ENCODE results near the gene LRMDA.
A peak's percentile ranks its signal among the peaks of the same experiment; 100 is the strongest.

The LRMDA gene

DNA sequence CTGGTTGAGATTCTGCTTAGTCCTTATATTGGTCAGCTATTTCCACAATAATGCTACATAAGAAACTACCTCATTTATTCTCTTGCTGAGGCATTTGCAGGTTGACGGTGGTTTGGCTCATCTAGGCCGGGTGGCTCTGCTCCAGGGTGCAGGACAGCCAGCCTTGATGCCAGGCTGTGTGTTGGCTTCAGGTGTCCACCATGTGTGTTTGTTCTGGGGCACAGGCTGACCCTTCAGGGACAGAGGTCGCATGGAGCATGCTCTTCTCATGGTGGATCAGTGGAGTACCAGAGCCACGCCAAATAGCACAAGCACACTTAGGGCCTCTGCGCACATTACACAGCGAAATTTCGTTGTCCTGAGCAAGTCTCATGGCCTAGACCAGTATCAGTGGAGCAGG, 249.9 kb downstream of the LRMDA start:
- DNase-seq: no peak

GRCh38 chr10:75682649-75683557, 251.5 kb downstream of the LRMDA start:
- no peak for DNase-seq

- no peak for DNase-seq
These were observed 253.8 kb downstream of the LRMDA start for GRCh38 chr10:75685187-75685586.

- peak; percentile 32 for DNase-seq
These were observed 257.3 kb downstream of the LRMDA start for GRCh38 chr10:75688506-75689300.

DNA sequence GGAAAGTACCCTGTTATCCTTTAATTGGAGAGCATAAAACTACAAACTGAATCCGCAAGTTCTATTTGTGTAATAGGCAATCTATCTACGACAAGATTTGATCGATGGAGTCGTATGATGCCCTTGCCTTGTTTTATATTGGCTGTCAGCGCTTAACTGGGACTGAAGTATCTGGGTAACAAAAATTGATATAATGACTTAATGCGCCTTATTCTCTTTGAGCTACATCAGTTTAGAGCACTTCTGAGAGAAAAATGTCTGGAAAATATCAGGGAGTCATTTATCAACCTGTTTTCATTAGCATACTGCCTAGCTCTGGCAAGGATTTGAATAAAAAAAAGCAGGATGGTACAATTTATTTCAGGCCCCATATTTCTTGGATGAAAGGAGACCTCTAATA, 262.1 kb downstream of the LRMDA start:
- no peak for DNase-seq

- DNase-seq: no peak
These were observed 262.8 kb downstream of the LRMDA start for GRCh38 chr10:75694269-75694668.

GRCh38 chr10:75694790-75695189, 263.4 kb downstream of the LRMDA start:
- no peak for DNase-seq

- DNase-seq: no peak
These were observed 264.6 kb downstream of the LRMDA start for GRCh38 chr10:75695994-75696393.

DNA sequence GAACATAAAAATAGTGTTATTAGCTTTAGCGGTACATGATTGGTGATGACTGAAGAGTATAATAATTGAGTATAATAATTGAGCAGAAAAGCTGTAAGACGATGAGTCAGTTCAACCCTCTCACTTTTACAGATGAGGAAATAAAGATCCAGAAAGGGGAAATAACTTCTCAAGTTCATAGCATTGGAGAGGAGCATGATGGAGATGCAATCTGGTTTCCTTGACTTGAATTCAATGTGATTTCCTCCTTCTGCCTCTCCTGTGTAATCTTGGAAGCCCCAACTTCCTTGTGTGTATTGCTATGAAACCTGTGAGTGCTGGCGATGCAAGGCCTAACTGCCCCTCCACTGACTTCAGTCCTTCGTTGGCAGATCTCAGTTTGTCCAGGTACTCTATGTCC, 265.1 kb downstream of the LRMDA start:
- DNase-seq: peak; percentile 24

DNA sequence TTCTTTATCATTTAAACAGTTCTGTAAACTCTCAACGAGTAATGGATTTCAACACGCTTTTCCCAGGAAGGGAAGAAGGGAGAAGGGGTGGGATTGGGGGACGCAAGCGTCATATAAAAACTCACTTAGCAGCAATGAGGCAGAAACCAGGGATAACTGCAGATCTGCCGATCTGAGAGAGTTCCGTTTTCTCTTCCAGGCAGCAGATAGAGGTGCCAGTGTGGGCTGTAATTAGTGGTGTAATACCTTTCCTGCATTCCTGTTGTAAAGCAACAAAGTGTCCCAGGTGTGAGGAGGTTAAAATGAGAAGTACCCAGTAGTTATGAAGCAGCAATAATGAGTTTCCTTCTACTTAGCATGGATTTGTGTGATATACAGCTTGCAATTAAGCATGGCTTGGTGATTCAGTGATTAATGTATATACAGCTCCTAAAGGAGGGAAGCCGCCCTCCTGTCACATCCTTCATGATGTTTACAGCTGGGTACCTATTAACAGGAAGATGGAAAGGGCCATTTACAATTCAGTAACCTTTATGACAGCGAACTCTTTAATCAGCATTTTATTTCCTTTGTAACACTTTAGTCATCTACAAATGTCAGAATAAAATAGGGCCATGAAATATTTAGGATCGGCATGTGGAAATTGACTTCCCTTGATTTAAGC, 271.9 kb downstream of the LRMDA start:
- DNase-seq: no peak

- no peak for DNase-seq
These were observed 274.0 kb downstream of the LRMDA start for GRCh38 chr10:75705426-75705825.

DNA sequence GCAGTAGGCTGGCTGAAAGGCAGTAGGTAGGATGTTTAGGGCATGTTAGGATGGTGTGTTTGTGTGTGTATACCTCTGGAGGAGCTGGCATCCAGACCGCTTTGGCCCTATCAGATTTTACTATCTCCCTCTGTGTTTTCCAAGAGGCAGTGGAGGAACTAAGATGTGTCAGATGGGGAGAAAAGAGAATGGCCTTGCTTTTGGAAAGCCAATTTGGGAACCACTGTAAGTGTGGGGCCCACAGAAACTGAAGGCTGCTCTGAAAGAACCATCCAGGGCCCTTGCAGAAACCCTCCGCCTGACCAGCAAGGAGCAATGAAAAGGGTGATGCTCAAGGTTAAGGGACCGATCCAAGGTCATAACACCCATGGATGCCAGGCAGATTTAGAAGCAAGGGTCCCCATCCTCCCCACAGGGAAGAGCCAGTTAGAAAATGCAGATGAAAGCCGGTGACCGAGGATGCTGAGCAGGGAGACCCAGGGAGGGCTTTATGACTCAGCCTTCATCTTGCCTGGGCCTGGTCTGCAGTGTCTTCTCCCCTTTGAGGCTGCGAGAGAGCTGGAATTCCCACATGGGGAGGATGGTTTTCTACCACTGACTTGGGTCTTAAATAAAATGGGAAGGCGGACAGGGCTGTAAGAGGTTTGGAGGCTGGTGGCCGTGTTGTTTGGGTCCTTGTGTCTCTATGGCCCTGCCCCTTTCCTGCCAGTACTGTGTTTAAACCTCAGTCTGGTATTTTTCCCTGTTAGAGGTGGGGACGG, 275.8 kb downstream of the LRMDA start:
- DNase-seq: no peak

DNA sequence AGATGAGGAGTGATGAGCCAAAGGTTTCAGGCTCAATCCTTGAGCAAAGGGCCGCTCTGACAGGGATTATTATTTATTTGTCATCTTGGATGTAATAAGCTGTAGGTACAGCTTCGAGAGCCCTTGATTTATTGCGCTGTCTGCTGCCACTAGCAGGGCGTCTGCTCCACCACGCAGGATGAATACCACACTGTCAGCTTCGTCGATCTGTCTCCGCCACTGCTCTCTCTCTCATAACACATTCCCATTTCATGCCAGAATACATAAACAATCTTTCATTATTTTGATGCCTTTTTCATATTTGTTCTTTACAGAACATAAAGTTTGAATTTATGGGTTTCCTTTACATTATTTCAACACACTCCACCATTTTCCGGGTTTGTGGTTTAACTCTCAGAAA, 276.6 kb downstream of the LRMDA start:
- DNase-seq: peak; percentile 16

DNA sequence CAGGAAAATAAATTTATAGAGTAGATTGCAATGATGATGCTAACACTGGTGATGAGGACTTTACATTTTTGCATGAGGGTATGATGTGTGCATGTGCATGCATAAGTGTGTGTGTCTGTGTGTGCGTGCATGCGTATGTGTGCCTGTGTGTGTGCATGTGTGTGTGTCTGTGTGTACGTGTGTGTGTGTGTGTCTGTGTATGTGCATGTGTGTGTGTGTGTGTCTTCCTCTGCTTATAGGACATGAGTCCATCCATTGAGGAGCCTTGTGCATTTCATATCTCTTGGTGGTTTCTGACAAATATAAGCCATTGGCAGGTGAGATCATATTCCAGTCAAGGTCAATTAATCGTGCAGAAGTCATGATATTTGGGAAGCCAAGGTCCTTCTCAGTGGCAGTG, 277.8 kb downstream of the LRMDA start:
- no peak for DNase-seq

GRCh38 chr10:75709811-75710210, 278.4 kb downstream of the LRMDA start:
- DNase-seq: no peak

GRCh38 chr10:75712242-75712880, 280.9 kb downstream of the LRMDA start:
- peak; percentile 38 for DNase-seq

- DNase-seq: no peak
These were observed 285.1 kb downstream of the LRMDA start for GRCh38 chr10:75716506-75716905.

DNA sequence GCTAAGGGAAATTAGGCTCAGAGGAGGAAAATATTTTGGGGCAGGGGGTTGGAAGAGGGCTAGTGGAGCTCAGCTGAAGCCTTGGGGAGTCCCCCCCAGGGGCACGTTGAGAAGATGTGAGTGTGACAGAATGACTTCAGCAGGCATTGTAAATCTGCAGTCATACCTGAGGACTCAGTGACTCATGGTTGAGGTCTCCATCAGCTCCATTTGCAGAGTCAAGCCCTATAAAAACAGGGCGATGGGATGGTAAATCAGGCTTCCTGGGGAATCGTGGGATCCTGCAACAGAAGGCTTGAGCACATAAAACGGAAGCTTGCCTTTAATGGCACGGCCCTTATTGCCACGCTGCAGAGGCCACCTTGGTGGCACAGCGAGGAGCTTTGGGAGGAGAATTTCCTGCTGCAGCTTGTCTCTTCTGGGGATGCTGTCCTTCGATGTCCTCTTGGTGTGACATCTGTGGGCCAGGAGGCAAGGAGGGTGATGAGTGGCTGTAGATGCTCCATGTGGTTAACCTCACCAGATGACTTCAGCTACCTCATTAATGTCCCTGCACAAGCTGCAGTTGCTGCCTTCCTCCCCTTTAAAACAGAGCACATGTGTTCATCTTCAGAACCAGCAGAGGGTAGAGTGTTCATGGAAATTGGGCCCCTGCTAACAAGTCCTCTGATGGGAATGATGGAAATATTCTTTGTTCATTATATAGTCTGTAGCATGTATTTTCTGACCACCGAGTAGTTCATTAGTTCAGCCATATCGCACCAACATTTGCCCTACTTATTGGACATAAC, 285.9 kb downstream of the LRMDA start:
- peak; percentile 9 for DNase-seq

DNA sequence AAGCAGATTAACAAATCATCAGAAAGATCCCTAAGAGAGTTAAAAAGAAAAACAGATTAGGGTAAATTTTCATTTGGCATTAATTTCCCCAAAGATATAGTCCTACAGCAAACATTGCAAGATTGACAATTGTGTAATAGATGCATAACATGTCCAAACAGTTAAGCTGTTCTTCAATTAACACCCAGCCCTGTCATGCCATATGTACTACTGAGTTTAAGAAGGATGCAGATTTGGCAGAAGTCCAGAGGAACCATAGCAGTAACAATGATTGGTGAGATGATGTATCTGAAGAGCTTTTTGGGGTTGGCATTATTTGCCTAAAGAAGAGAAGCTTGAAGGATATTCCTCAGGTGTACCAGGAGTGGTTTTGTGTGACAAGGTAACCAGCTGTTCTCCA, 287.6 kb downstream of the LRMDA start:
- DNase-seq: peak; percentile 29

- DNase-seq: no peak
These were observed 288.7 kb downstream of the LRMDA start for GRCh38 chr10:75720157-75720556.

DNA sequence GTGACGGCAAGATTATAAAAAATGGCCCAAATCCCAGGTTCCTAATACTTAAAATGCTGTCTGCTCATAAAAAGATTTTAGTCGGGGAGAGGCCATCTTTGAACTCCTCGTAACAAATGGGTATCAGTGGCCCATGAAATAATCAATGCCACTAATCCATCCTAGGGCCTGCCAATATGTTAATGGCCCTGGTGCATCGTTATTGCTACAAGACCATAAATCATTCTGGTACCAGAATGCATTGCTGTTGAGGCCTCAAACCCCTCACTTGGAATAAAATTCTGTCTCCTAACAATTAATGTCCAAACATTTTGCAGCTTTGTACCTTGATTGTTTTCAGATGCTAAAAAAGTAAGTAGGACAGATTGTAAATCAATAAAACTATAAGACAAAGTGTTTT, 290.6 kb downstream of the LRMDA start:
- no peak for DNase-seq

Data from hematopoietic multipotent progenitor cell treated with erythropoietin and hydrocortisone succinate and interleukin-3 and kit ligand, for 4 days (in vitro differentiated cells).